Measurements from ENCODE around the gene MACROD1. TPM values are rescaled to one million over a fixed set of nuclear protein-coding genes. Genes with fewer than 3 reads are reported as not detected.

Gene MACROD1
- total and polyA plus RNA-seq, 5 donors from 2014 or later = 5.3 to 12.7 (median 6.5) TPM

DNA sequence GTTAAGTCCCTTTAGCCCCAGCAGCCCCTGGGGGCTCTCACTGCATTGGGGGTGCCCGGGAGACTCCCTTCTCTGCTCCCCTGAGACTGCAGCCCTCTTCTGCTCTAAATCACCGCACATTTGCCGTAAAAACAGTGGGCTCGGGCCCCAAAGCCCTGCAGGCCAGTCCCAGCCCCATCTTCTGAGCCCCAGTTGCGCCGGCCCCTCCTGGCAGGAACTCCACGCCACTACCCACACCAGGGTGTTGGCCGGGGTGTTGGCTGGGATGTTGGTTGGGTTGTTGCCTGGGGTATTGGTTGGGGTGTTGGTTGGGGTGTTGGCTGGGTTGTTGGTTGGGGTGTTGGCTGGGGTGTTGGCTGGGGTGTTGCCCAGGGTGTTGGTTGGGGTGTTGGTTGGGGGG, 156.2 kb downstream of the MACROD1 start:
- no peak for ATAC-seq (ENCODE audit: low read depth in 2 of 2)
- H3K4me3 Mint-ChIP-seq = no peak overlapping the region
- Histone ChIP-seq H3K9me3 (ENCODE audit: control insufficient read depth in 2 of 2, low read length in 2 of 2) (peaks cover 0 to 8% of the 10 kb centered on the region in 2 experiments), H3K27me3 (ENCODE audit: control insufficient read depth, insufficient read depth, low read length) (no peaks in the 10 kb centered on the region), H3K4me1 (ENCODE audit: control insufficient read depth, insufficient read depth, low read length, poor library complexity, severe bottlenecking) (peaks cover 12% of the 10 kb centered on the region), H3K27ac (ENCODE audit: insufficient read depth, low read length, poor library complexity, severe bottlenecking) (no peak overlapping the region), H3K4me3 (ENCODE audit: low read depth, low read length) (no peak overlapping the region), H3K36me3 (ENCODE audit: control insufficient read depth, insufficient read depth, low read length) (no peaks in the 10 kb centered on the region)
- peaks cover 28% of the 10 kb centered on the region for H3K27me3 Mint-ChIP-seq
- DNase-seq = no peak
- H3K36me3 Mint-ChIP-seq = no peaks in the 10 kb centered on the region
- H3K27ac Mint-ChIP-seq = no peak overlapping the region
- peaks cover 0 to 7% (median 0%) of the 10 kb centered on the region in 7 donors for H3K9me3 Mint-ChIP-seq
- H3K4me1 Mint-ChIP-seq = peaks cover 0 to 10% (median 2%) of the 10 kb centered on the region in 4 donors

DNA sequence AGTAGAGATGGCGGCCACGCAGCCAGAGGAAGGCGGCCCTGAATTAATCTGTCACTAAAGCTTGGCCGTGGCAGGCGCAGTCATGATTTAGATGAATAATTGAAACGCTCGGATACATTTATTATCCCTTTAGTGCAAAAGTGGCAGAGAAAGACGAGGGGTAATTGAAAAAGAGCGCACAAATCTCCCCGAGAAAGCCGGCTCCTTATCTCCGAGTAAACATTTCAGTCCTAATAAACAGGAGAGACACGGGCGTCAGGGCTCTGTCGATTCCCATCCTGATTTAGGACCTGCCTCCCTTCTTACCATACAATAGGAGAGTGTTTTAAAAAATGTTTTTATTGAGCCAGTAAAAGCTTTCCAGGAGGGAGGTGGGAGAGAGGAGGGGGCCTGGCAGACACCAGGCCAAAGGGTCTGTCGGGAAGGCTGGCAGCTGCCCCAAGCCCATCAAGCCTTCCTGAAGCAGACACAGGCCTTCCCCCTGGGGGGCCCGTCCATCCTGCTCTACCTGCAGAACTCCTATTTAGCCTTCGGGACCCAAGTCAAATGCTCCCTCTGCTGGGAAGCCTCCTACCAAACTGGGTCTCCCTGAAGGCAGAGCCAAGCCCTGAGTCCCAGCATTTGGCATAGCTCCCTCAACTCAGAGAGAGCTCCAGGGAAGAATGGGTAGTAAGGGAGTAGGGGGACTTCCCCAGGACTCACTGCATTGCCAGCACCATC, 156.8 kb downstream of the MACROD1 start:
- H3K4me1 Mint-ChIP-seq = peaks cover 0 to 10% (median 2%) of the 10 kb centered on the region in 4 donors
- H3K27me3 Mint-ChIP-seq = peaks cover 28% of the 10 kb centered on the region
- H3K27me3 ChIP-seq (ENCODE audit: control insufficient read depth, insufficient read depth, low read length) = no peaks in the 10 kb centered on the region
- peaks cover 12% of the 10 kb centered on the region for H3K4me1 ChIP-seq (ENCODE audit: control insufficient read depth, insufficient read depth, low read length, poor library complexity, severe bottlenecking)
- no peak overlapping the region for H3K27ac Mint-ChIP-seq
- H3K36me3 ChIP-seq (ENCODE audit: control insufficient read depth, insufficient read depth, low read length) = no peaks in the 10 kb centered on the region
- H3K4me3 ChIP-seq (ENCODE audit: low read depth, low read length) = no peak overlapping the region
- peak overlapping the region in 1 of 4 donors; percentile 7 for H3K4me3 Mint-ChIP-seq
- H3K9me3 Mint-ChIP-seq = peaks cover 0 to 7% (median 0%) of the 10 kb centered on the region in 7 donors
- H3K27ac ChIP-seq (ENCODE audit: insufficient read depth, low read length, poor library complexity, severe bottlenecking) = no peak overlapping the region
- ATAC-seq (ENCODE audit: low read depth in 2 of 2) (no peak), DNase-seq (no peak)
- peaks cover 0 to 8% of the 10 kb centered on the region in 2 experiments for H3K9me3 ChIP-seq (ENCODE audit: control insufficient read depth in 2 of 2, low read length in 2 of 2)
- H3K36me3 Mint-ChIP-seq = no peaks in the 10 kb centered on the region

DNA sequence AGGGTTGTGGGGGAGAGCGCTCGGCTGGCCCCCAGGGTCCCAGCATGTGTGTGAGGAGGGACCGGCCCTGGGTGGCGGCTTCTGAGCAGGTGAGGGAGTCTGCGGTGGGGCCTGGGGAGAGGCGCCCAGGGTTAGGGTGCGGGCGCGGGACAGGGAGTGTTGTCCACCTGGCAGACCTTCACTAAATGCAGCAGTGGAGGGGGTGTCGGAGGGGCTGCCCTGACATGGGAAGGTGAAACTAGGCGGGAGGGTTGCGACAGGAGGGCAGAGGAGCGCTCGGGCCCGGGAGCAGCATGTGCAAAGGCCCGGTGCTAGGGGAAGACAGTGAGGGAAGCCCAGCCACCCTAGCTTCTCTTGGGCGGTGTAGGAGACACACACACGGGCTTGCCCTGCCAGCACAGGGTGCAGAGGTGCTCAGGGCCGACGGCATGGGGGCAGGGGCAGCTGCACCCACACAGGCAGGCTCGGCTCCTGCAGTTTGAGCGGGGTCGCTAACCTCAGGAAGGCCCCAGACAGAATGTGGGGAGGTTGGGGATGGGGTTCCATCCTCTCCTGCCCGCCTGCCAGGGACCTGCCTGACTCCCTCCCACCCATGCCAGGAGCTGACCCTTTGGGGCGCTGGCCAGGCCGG, 157.5 kb downstream of the MACROD1 start:
- peaks cover 0 to 7% (median 0%) of the 10 kb centered on the region in 7 donors for H3K9me3 Mint-ChIP-seq
- Histone ChIP-seq H3K9me3 (ENCODE audit: control insufficient read depth in 2 of 2, low read length in 2 of 2) (peaks cover 0 to 8% of the 10 kb centered on the region in 2 experiments), H3K27ac (ENCODE audit: insufficient read depth, low read length, poor library complexity, severe bottlenecking) (no peak overlapping the region), H3K27me3 (ENCODE audit: control insufficient read depth, insufficient read depth, low read length) (no peaks in the 10 kb centered on the region), H3K4me1 (ENCODE audit: control insufficient read depth, insufficient read depth, low read length, poor library complexity, severe bottlenecking) (peaks cover 12% of the 10 kb centered on the region), H3K4me3 (ENCODE audit: low read depth, low read length) (no peak overlapping the region), H3K36me3 (ENCODE audit: control insufficient read depth, insufficient read depth, low read length) (no peaks in the 10 kb centered on the region)
- ATAC-seq (ENCODE audit: low read depth in 2 of 2) = no peak
- H3K4me1 Mint-ChIP-seq = peaks cover 0 to 10% (median 2%) of the 10 kb centered on the region in 4 donors
- peak overlapping the region in 3 of 4 donors; percentile 7 to 80 (median 59) for H3K4me3 Mint-ChIP-seq
- H3K27me3 Mint-ChIP-seq = peaks cover 28% of the 10 kb centered on the region
- no peaks in the 10 kb centered on the region for H3K36me3 Mint-ChIP-seq
- H3K27ac Mint-ChIP-seq = no peak overlapping the region
- no peak for DNase-seq

DNA sequence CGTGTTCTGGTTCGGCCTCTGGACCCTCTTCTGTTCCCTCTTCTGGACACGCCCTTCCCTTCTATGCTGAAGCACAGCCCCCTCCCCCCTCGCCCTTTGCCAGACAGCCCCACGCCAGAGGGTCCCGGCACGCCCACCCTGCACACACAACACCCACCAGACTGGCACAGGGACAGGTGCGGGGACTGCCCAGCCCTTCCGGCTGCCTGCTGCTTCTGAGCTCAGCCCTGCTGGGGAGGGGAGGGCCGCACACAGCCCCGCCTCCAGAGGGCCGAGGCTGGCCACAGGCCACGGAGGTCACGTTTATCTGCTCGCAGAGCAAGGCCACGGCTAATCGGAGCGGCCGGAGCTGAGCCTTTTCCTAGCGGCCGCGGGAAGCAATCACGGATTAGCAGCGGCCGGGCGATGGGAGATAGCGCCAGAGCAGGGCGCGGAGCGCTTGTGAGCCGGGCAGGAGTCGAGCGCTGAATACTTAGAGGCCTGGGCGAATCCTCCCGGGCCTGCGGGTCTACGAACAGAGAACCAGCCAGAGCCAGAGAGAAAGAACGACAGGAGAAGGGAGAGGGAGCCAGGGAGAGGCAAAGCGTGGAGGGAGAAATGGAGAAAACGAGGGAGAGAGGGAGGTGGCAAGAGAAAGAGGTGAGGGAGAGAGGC, 158.2 kb downstream of the MACROD1 start:
- Mint-ChIP-seq H3K27ac (no peak overlapping the region), H3K4me1 (peaks cover 0 to 10% (median 2%) of the 10 kb centered on the region in 4 donors), H3K27me3 (peaks cover 35% of the 10 kb centered on the region), H3K4me3 (peak overlapping the region in 2 of 4 donors; percentile 59 to 80), H3K9me3 (peaks cover 0 to 7% (median 0%) of the 10 kb centered on the region in 7 donors), H3K36me3 (no peaks in the 10 kb centered on the region)
- H3K4me3 ChIP-seq (ENCODE audit: low read depth, low read length) = no peak overlapping the region
- no peaks in the 10 kb centered on the region for H3K36me3 ChIP-seq (ENCODE audit: control insufficient read depth, insufficient read depth, low read length)
- peaks cover 0 to 8% of the 10 kb centered on the region in 2 experiments for H3K9me3 ChIP-seq (ENCODE audit: control insufficient read depth in 2 of 2, low read length in 2 of 2)
- no peak for DNase-seq
- H3K27me3 ChIP-seq (ENCODE audit: control insufficient read depth, insufficient read depth, low read length) = no peaks in the 10 kb centered on the region
- peak in 1 of 2 donors; percentile 44 for ATAC-seq (ENCODE audit: low read depth in 2 of 2)
- no peak overlapping the region for H3K27ac ChIP-seq (ENCODE audit: insufficient read depth, low read length, poor library complexity, severe bottlenecking)
- H3K4me1 ChIP-seq (ENCODE audit: control insufficient read depth, insufficient read depth, low read length, poor library complexity, severe bottlenecking) = peaks cover 12% of the 10 kb centered on the region

DNA sequence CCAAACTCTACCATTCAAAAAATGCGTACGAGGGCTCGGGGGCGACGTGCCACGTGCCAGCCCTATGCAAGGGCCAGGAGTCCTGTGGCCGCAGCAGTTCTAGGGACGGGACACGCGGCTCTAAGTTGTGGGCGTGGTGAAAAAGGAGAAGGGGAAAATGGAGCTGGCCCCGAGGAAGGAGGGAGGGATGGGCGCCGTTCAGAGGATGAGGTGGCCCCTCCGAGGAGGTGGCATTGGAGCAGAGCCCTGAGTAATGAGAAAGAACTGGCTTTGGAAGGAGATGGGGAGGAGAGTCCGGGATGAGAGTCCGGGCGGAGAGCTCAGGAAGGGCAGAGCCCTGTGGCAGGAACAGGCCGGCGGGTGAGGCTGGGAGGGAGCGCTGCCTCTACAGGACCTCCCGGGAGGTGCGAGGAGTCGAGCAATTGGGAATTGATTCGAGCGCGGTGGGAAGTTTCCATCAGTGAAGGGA, 158.7 kb downstream of the MACROD1 start:
- peak overlapping the region in 3 of 4 donors; percentile 56 to 80 (median 59) for H3K4me3 Mint-ChIP-seq
- H3K9me3 Mint-ChIP-seq = peaks cover 0 to 4% (median 0%) of the 10 kb centered on the region in 7 donors
- Histone ChIP-seq H3K27ac (ENCODE audit: insufficient read depth, low read length, poor library complexity, severe bottlenecking) (no peak overlapping the region), H3K4me1 (ENCODE audit: control insufficient read depth, insufficient read depth, low read length, poor library complexity, severe bottlenecking) (peaks cover 12% of the 10 kb centered on the region), H3K27me3 (ENCODE audit: control insufficient read depth, insufficient read depth, low read length) (no peaks in the 10 kb centered on the region), H3K4me3 (ENCODE audit: low read depth, low read length) (no peak overlapping the region), H3K36me3 (ENCODE audit: control insufficient read depth, insufficient read depth, low read length) (no peaks in the 10 kb centered on the region), H3K9me3 (ENCODE audit: control insufficient read depth in 2 of 2, low read length in 2 of 2) (peaks cover 0 to 8% of the 10 kb centered on the region in 2 experiments)
- peaks cover 39% of the 10 kb centered on the region for H3K27me3 Mint-ChIP-seq
- DNase-seq (no peak), ATAC-seq (ENCODE audit: low read depth in 2 of 2) (no peak)
- no peaks in the 10 kb centered on the region for H3K36me3 Mint-ChIP-seq
- H3K4me1 Mint-ChIP-seq = peaks cover 0 to 10% (median 2%) of the 10 kb centered on the region in 4 donors
- no peak overlapping the region for H3K27ac Mint-ChIP-seq

DNA sequence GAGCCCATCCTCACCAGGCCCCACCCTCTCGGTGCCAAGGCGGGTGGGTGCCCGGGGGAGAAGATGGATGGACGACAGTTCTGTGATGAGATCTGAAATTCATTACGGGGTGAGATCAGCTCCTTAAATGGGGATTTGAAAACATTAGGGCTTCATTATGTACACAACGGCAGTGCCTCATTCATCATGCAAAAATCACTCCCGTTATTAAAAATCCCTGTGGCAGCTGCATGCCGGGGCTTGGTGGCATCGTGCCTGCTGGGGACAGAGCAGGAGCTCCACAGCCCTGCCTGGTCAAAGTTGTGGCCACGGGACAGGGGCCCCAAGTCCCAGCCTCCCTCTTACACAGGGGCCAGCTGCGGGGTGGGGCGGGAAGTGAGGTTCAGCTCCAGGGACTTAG, 159.5 kb downstream of the MACROD1 start:
- Histone ChIP-seq H3K27ac (ENCODE audit: insufficient read depth, low read length, poor library complexity, severe bottlenecking) (no peak overlapping the region), H3K4me1 (ENCODE audit: control insufficient read depth, insufficient read depth, low read length, poor library complexity, severe bottlenecking) (peaks cover 12% of the 10 kb centered on the region), H3K27me3 (ENCODE audit: control insufficient read depth, insufficient read depth, low read length) (no peaks in the 10 kb centered on the region), H3K36me3 (ENCODE audit: control insufficient read depth, insufficient read depth, low read length) (no peaks in the 10 kb centered on the region), H3K9me3 (ENCODE audit: control insufficient read depth in 2 of 2, low read length in 2 of 2) (peaks cover 0 to 8% of the 10 kb centered on the region in 2 experiments), H3K4me3 (ENCODE audit: low read depth, low read length) (no peak overlapping the region)
- Mint-ChIP-seq H3K4me3 (no peak overlapping the region), H3K27me3 (peaks cover 42% of the 10 kb centered on the region), H3K4me1 (peaks cover 0 to 11% (median 2%) of the 10 kb centered on the region in 4 donors), H3K27ac (no peak overlapping the region), H3K9me3 (peaks cover 0 to 4% (median 0%) of the 10 kb centered on the region in 7 donors), H3K36me3 (no peaks in the 10 kb centered on the region)
- ATAC-seq (ENCODE audit: low read depth in 2 of 2) (no peak), DNase-seq (no peak)

DNA sequence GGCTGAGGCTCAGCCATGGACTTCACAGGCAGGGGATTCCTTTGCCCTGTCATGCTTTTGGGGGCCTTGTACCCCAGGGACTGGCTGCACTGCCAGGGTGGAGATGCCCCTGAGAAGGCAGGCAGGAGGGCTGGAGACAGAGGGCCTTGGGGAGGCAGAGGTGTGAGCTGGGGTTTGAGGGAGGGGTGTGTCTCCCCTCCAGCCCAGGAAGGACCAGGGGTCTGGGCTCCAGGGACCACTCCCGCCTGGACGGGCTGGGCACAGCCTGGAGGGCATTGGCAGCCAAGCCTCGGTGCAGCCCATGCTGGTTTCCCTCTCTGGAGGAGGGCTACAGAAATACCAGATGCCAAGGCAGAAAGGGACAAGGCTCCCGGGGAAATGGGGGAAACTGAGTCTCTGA, 160.2 kb downstream of the MACROD1 start:
- Histone ChIP-seq H3K4me3 (ENCODE audit: low read depth, low read length) (no peak overlapping the region), H3K27ac (ENCODE audit: insufficient read depth, low read length, poor library complexity, severe bottlenecking) (no peak overlapping the region), H3K36me3 (ENCODE audit: control insufficient read depth, insufficient read depth, low read length) (no peaks in the 10 kb centered on the region), H3K27me3 (ENCODE audit: control insufficient read depth, insufficient read depth, low read length) (no peaks in the 10 kb centered on the region), H3K9me3 (ENCODE audit: control insufficient read depth in 2 of 2, low read length in 2 of 2) (peaks cover 0 to 5% of the 10 kb centered on the region in 2 experiments), H3K4me1 (ENCODE audit: control insufficient read depth, insufficient read depth, low read length, poor library complexity, severe bottlenecking) (peaks cover 15% of the 10 kb centered on the region)
- peaks cover 0 to 4% (median 0%) of the 10 kb centered on the region in 7 donors for H3K9me3 Mint-ChIP-seq
- H3K36me3 Mint-ChIP-seq = no peaks in the 10 kb centered on the region
- H3K4me3 Mint-ChIP-seq = no peak overlapping the region
- peaks cover 42% of the 10 kb centered on the region for H3K27me3 Mint-ChIP-seq
- ATAC-seq (ENCODE audit: low read depth in 2 of 2) (no peak), DNase-seq (no peak)
- H3K4me1 Mint-ChIP-seq = peaks cover 0 to 13% (median 2%) of the 10 kb centered on the region in 4 donors
- H3K27ac Mint-ChIP-seq = no peak overlapping the region

Data from CD4-positive, CD25-positive, alpha-beta regulatory T cell (primary cell).